ENCODE measurements around the gene SPATS1.

The SPATS1 gene

GRCh38 chr6:44352259-44352658 lies 9.8 kb downstream of the SPATS1 start:
- TF ChIP-seq CTCF (IDR thresholded peaks at IDR 0.05; ENCODE audit: low read depth, low read length), result no peak
- peaks cover 3% of the 10 kb centered on the region; the same call in 1 of the 2 replicates for H3K4me1 ChIP-seq
- no peaks in the 10 kb centered on the region for H3K27me3 ChIP-seq
- no peaks in the 10 kb centered on the region for H3K36me3 ChIP-seq
- no peaks in the 10 kb centered on the region for H3K9me3 ChIP-seq
- no peak overlapping the region for H3K4me3 ChIP-seq (ENCODE audit: low read depth, low read length)
- DNase-seq, result no peak

- Histone ChIP-seq H3K36me3 (no peaks in the 10 kb centered on the region), H3K9me3 (no peaks in the 10 kb centered on the region), H3K4me1 (peaks cover 3% of the 10 kb centered on the region; the same call in 1 of the 2 replicates), H3K4me3 (ENCODE audit: low read depth, low read length) (no peak overlapping the region), H3K27me3 (no peaks in the 10 kb centered on the region)
- no peak for TF ChIP-seq CTCF (IDR thresholded peaks at IDR 0.05; ENCODE audit: low read depth, low read length)
- no peak for DNase-seq
These were observed 10.9 kb downstream of the SPATS1 start for GRCh38 chr6:44353336-44353735.

DNA sequence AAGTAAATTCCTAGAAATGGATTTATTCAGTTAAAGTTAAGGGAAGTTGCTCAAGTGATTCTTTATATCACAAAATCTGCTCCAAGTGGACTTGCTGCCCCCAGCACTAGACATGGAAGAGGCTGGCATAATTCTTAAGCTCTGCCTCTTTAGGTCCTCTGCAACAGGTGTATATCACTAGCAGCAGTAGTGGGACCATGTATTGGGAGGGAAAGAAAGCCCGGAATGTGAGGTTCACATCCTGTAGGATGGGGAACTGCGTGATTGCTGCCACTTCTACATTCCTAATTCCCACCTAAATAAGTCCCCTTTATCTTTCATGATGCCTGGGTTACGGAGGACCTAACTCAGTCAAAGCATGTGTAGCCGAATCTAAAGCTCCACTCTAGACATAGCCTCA lies 13.2 kb downstream of the SPATS1 start:
- Histone ChIP-seq H3K9me3 (no peaks in the 10 kb centered on the region), H3K36me3 (no peaks in the 10 kb centered on the region), H3K4me1 (no peaks in the 10 kb centered on the region), H3K4me3 (ENCODE audit: low read depth, low read length) (no peak overlapping the region), H3K27me3 (no peaks in the 10 kb centered on the region)
- TF ChIP-seq CTCF (IDR thresholded peaks at IDR 0.05; ENCODE audit: low read depth, low read length), result no peak
- no peak for DNase-seq

DNA sequence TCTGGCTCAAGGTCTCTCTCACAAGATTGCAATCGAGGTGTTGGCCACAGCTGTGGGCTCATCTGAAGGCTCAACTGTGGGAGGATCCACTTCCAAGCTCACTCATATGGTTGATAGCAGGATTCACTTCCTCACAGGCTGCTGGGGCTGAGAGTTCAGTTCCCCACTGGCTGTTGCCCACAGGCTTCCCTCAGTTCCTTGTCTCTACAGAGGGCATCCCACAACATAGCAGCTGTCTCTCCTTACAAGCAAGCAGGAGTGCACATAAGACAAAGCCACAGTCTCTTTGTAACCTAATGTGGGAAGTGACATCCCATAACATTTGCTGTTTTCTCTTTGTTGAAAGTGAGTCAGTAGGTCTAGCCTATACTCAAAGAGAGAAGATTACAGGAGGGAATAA lies 14.0 kb downstream of the SPATS1 start:
- Histone ChIP-seq H3K4me1 (no peaks in the 10 kb centered on the region), H3K27me3 (no peaks in the 10 kb centered on the region), H3K9me3 (no peaks in the 10 kb centered on the region), H3K36me3 (no peaks in the 10 kb centered on the region), H3K4me3 (ENCODE audit: low read depth, low read length) (no peak overlapping the region)
- TF ChIP-seq CTCF (IDR thresholded peaks at IDR 0.05; ENCODE audit: low read depth, low read length), result no peak
- no peak for DNase-seq

DNA sequence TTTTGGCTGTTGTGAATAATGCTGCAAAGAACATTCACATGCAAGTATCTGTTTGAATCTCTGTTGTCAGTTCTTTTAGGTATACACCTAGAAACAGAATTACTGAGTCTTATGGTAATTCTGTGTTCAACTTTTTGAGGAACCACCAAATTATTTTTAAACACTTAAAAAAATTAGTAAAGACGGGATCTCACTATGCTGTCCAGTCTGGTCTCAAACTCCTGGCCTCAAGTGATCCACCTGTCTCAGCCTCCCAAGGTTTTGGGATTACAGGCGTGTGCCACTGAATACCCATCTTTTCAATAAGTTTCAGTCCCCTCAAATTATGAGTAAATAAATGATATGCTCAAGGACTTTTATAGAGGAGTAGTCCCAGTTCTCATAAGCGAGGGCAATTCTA lies 17.5 kb downstream of the SPATS1 start:
- TF ChIP-seq CTCF (IDR thresholded peaks at IDR 0.05; ENCODE audit: low read depth, low read length), result no peak

GRCh38 chr6:44361947-44362346 lies 19.5 kb downstream of the SPATS1 start:
- H3K4me3 ChIP-seq (ENCODE audit: low read depth, low read length), result no peak overlapping the region
- H3K9me3 ChIP-seq, result no peaks in the 10 kb centered on the region
- TF ChIP-seq CTCF (IDR thresholded peaks at IDR 0.05; ENCODE audit: low read depth, low read length), result no peak
- no peak for DNase-seq
- H3K27me3 ChIP-seq, result no peaks in the 10 kb centered on the region
- no peaks in the 10 kb centered on the region for H3K36me3 ChIP-seq
- H3K4me1 ChIP-seq, result no peaks in the 10 kb centered on the region

More for the DNA sequence above, 17.5 kb downstream of the SPATS1 start:
- H3K27me3 ChIP-seq, result no peaks in the 10 kb centered on the region
- DNase-seq, result no peak
- H3K9me3 ChIP-seq, result no peaks in the 10 kb centered on the region
- H3K4me1 ChIP-seq, result no peaks in the 10 kb centered on the region
- H3K36me3 ChIP-seq, result no peaks in the 10 kb centered on the region
- no peak overlapping the region for H3K4me3 ChIP-seq (ENCODE audit: low read depth, low read length)

Data from BE2C (cell line).